C4-2B (cell line): ENCODE results near the gene DBN1.

Source experiments
- ZFX ChIP-seq: fragments of 450-650 bp; IDR thresholded peaks from 2 replicates; pipeline ENCODE4 v1.6.1; 2017
- TF ChIP-seq, protein P1 (sequence below): fragments of 450-650 bp; conservative IDR thresholded peaks from 2 replicates; pipeline ENCODE4 v1.5.1; 2017; ENCODE audit warnings: mild to moderate bottlenecking

DNA sequence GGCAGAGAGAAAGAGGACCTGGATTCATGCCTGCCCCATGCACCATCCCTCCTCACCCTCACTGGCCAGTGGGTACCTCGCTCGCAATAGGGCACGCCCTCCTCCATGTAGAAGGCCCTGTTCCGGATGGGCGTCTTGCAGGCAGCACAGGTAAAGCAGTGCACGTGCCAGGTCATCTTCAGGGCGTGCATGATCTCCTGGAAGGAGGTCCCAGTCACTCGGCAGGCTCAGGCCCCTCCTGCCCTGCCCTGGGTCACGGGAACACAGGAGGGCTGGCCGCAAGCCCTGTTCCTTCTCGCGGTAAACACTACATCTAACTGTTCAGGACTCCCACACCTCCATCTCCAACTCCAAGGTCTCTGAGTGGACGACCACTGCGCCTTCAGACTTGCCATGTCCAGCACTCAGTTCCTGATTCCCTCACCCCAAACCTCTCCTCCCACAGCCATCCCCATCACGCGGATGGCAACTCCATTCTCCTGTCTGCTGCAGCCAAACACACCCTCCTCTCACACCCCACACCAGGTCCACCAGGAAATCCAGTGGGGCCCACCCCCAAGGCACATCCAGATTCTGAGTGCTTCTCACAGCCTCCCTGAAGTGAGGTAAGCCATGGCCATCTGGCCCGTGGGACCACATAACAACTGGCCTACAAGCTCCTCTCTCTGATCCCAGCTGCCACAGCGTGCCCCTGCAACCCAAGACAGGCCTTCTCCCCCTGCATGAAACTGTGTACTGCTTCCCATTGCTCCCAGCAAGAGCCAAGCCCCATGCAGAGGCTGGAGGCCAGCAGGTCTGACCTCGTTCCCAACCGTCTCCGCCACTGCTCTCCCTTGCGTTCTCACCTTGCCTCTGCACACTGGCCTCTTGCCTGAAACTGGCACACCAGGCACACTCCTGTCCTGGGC, 10.8 kb upstream of the DBN1 start:
- TF ChIP-seq, protein P1, sequence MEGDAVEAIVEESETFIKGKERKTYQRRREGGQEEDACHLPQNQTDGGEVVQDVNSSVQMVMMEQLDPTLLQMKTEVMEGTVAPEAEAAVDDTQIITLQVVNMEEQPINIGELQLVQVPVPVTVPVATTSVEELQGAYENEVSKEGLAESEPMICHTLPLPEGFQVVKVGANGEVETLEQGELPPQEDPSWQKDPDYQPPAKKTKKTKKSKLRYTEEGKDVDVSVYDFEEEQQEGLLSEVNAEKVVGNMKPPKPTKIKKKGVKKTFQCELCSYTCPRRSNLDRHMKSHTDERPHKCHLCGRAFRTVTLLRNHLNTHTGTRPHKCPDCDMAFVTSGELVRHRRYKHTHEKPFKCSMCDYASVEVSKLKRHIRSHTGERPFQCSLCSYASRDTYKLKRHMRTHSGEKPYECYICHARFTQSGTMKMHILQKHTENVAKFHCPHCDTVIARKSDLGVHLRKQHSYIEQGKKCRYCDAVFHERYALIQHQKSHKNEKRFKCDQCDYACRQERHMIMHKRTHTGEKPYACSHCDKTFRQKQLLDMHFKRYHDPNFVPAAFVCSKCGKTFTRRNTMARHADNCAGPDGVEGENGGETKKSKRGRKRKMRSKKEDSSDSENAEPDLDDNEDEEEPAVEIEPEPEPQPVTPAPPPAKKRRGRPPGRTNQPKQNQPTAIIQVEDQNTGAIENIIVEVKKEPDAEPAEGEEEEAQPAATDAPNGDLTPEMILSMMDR, result no peak
- no peak for TF ChIP-seq ZFX
